RCC 7860 (cell line): Measurements from ENCODE around the gene GAB1.

ENCODE experiments used
- DNase-seq: peaks from one replicate; pipeline ENCODE4 v3.0.0-alpha.2; 2015; ENCODE audit warnings: low spot score
- FAIRE-seq: peaks from 2 replicates; lab custom pipeline; 2012; peaks lifted over from hg19 to GRCh38; lab: Jason Lieb, UNC

Gene GAB1

GRCh38 chr4:143336781-143337599 is at the start of gene GAB1:
Gene GAB1, plus strand, starts transcription at chr4:143336876. Its CDS starts 313 bp downstream, at chr4:143337189.
- FAIRE-seq (no peak), DNase-seq (peak; percentile 50)

GRCh38 chr4:143287572-143287923 is 49.1 kb upstream of the GAB1 start:
- FAIRE-seq, result no peak
- DNase-seq, result no peak

GRCh38 chr4:143288171-143288570 is 48.5 kb upstream of the GAB1 start:
- DNase-seq (no peak), FAIRE-seq (no peak)

GRCh38 chr4:143289370-143289769 is 47.3 kb upstream of the GAB1 start:
- FAIRE-seq, result no peak
- DNase-seq, result no peak

- DNase-seq (no peak), FAIRE-seq (no peak)
These were observed 45.4 kb upstream of the GAB1 start for GRCh38 chr4:143291314-143291713.

GRCh38 chr4:143292858-143293257 is 43.8 kb upstream of the GAB1 start:
- no peak for DNase-seq
- no peak for FAIRE-seq

- DNase-seq, result no peak
- FAIRE-seq, result no peak
These were observed 42.4 kb upstream of the GAB1 start for GRCh38 chr4:143294310-143294709.

- no peak for DNase-seq
- no peak for FAIRE-seq
These were observed 41.9 kb upstream of the GAB1 start for GRCh38 chr4:143294710-143295275.

- DNase-seq, result no peak
- no peak for FAIRE-seq
These were observed 40.1 kb upstream of the GAB1 start for GRCh38 chr4:143296397-143297067.

- FAIRE-seq, result no peak
- DNase-seq, result no peak
These were observed 35.8 kb upstream of the GAB1 start for GRCh38 chr4:143300860-143301259.

- FAIRE-seq (no peak), DNase-seq (no peak)
These were observed 34.1 kb upstream of the GAB1 start for GRCh38 chr4:143302536-143302935.

GRCh38 chr4:143306788-143307187 is 29.9 kb upstream of the GAB1 start:
- no peak for DNase-seq
- no peak for FAIRE-seq

GRCh38 chr4:143307531-143307930 is 29.1 kb upstream of the GAB1 start:
- DNase-seq (no peak), FAIRE-seq (no peak)

GRCh38 chr4:143308377-143308776 is 28.3 kb upstream of the GAB1 start:
- DNase-seq (no peak), FAIRE-seq (no peak)

GRCh38 chr4:143311924-143312323 is 24.8 kb upstream of the GAB1 start:
- FAIRE-seq (no peak), DNase-seq (no peak)

- no peak for DNase-seq
- FAIRE-seq, result no peak
These were observed 23.2 kb upstream of the GAB1 start for GRCh38 chr4:143313521-143313920.

GRCh38 chr4:143313996-143314395 is 22.7 kb upstream of the GAB1 start:
- DNase-seq (no peak), FAIRE-seq (no peak)

- FAIRE-seq (no peak), DNase-seq (no peak)
These were observed 16.6 kb upstream of the GAB1 start for GRCh38 chr4:143320113-143320512.

GRCh38 chr4:143326735-143327134 is 9.9 kb upstream of the GAB1 start:
- FAIRE-seq (no peak), DNase-seq (no peak)

GRCh38 chr4:143329985-143330384 is 6.7 kb upstream of the GAB1 start:
- no peak for FAIRE-seq

GRCh38 chr4:143335979-143336780 is 496 bp upstream of the GAB1 start:
- peak; percentile 30 for DNase-seq
- FAIRE-seq, result no peak

More at GRCh38 chr4:143329985-143330384, 6.7 kb upstream of the GAB1 start:
- DNase-seq, result no peak
